HL-60/S4 (cell line): ENCODE measurements around the gene RPP21.

ENCODE experiments used
- in situ Hi-C: fragments of 300-500 bp; cut with MboI; formaldehyde crosslinking; loops from 2 replicates; pipeline ENCODE4 v1.14.3; 2022; ENCODE audit warnings: low sequenced_read_pairs

Gene RPP21

DNA sequence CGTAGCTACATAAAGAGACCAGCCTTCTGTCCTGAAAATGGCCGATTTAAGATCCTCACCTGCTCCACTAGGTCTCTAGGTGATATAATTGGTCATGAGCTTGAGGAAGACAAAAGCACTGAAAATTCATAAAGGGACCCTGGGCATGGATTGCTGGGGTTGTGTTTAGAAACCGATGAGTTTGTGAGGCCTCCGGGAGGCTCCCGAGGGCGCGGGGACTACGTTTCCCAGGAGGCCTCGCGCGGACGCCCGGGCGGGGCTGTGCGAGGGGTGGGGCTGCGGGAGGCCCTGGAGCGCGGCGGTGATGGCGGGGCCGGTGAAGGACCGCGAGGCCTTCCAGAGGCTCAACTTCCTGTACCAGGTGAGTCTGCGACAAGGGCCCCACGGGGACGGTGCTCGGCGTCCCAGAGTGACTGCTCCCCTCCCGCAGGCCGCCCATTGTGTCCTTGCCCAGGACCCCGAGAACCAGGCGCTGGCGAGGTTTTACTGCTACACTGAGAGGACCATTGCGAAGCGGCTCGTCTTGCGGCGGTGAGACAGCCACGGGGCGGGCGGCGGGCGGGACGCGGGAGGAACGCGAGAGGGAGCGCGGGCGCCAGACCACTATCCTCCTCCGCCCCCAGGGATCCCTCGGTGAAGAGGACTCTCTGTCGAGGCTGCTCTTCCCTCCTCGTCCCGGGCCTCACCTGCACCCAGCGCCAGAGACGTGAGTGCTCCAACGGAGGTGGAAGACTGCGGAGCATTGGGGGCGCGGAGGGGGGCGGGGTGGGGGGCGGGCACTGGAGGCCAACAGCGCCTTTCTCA is at the start of gene RPP21:
TSS of gene RPP21 (plus strand) at position 289 of the 804 bp plus-strand sequence. CDS start at position 305, 16 bp downstream.
- in situ Hi-C loops = no loop called here

GRCh38 chr6:30295837-30296236 is 49.1 kb upstream of the RPP21 start:
- in situ Hi-C loops = no loop called here

GRCh38 chr6:30304002-30304401 is 41.0 kb upstream of the RPP21 start:
- in situ Hi-C loops = no loop called here

DNA sequence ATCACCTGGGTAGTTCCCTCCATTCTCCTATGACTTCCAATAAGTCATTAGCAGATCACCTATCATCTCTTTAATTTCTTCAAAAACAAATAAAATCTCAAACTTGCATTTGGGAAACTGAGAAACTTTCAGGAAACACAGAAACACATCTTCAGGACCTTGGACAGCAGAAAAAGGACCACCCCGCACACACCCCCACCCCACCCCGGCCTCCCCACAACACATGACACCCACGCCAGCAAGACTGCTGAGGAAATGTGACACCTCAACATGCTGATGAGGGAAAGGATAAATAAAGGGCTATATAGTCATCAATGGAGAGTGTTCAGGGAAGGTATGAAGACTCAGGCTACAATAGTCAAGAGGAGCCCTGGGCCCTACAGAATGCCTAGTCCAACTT is 33.9 kb upstream of the RPP21 start:
- in situ Hi-C loops = no loop called here

- in situ Hi-C loops = no loop called here
These were observed 33.3 kb upstream of the RPP21 start for GRCh38 chr6:30311671-30312070.

DNA sequence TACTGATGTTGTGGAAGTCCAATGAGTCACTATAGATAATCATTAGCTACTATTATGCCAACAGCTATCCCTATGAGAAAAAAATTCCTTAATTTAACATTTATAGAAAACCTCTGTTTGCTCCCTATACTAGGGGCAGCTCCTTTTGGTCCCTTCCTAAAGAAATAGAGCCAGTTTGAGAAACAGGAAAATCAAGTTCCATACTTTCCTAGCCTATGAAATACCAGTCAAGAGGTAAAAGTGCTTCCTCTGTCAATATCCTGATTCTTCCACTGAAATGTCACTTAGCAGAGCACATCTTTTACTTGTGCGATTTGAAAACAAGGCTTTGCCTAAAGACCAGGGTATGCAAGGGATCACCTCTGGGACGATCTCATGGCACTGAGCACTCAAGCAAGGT is 32.7 kb upstream of the RPP21 start:
- in situ Hi-C loops = no loop called here

- in situ Hi-C loops = no loop called here
These were observed 32.2 kb upstream of the RPP21 start for GRCh38 chr6:30312676-30313321.

- in situ Hi-C loops = no loop called here
These were observed 29.8 kb upstream of the RPP21 start for GRCh38 chr6:30315156-30315555.

- in situ Hi-C loops = no loop called here
These were observed 26.9 kb upstream of the RPP21 start for GRCh38 chr6:30317913-30318589.

DNA sequence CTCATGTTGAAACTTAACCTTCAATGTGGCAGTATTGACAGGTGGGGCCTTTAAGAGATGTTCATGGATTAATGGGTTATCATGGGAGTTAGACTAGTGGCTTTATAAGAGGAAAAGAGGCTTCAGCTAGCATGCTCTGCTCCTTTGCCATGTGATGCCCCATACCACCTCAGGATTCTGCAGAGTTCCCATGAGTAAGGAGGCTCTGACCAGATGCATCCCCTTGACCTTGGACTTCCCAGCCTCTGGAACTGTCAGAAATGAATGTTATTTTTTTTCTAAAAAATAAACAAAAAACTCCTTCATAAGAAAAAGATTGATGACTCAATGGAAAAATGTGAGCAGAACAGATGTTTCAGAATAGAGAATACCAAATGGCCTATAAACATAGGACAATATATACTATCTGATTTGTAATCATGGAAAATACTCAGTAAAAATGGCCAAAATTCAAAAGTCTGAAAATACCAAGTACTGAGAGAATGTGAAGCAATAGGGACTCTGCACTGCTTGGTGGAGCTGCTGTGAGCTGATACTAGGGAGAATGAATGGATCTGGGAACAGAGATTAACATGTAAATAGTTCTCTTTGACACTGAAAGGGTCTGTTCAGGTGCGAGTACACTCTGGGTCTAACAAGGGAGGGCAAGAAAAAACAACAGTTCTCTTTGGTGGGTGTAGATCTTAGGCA is 25.7 kb upstream of the RPP21 start:
- in situ Hi-C loops = no loop called here

DNA sequence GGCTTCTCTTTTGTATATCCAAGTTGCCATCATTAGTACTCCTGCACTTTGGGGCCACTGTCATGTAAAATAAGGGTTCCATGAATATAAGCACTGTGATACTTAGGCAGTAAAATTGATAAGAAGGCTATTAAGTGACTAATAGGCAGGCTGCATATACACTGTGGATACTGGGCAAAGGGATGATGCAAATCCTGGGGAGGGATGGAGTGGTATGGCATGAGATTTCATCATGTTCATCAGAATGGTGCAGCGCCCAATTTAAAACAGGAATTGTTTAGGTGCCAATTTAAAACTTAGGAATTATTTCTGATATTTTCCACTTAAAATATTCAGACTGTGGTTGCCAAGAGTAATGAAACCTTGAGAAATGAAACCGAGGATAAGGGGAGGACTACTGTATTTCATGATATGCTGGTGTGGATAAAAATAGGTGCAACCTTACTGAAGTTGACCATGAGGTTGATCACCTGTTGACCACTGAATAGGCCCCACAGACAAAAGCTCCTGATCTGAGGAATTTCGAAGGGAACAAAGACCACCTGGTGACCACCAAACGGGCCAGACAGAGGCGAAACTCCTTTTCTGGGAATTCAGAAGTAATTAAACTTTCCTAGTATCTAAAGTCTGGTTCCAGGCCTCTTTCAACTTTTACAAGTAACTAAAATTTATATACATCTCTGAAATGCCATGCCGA is 23.1 kb upstream of the RPP21 start:
- in situ Hi-C loops = no loop called here

DNA sequence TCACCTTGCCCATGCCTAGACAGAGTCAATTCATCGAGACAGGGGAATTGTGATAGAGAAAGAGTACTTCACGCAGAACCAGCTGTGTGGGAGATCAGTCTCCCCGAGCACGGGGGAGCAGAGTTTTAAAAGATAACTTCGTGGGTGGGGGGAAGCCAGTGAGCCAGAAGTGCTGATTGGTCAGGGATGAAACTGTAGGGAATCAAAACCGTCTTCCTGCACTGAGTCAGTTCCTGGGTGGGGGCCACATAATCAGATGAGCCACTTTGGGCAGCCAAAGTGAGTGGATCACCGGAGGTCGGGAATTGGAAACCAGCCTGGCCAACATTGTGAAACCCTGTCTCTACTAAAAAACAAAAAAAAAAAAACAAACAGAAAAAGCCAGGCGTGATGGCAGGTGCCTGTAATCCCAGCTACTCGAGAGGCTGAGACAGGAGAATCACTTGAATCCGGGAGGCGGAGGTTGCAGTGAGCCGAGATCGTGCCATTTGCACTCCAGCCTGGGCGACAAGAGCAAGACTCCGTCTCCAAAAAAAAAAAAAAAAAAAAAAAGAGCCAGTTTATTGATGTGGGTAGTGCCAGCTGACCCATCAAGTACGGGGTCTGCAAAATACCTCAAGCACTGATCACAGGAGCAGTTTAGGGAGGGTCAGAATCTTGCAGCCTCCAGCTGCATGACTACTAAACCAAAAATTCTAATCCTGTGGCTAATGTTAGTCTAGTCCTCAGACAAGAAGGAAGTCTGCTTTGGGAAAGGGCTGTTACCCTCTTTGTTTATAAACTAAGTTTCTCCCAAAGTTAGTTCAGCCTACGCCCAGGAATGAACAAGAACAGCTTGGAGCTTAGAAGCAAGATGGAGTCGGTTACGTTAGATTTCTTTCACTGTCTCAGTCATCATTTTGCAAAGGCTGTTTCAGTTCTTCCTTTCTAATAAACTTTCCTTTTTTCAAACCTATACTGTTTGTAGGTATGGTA is 22.1 kb upstream of the RPP21 start:
- in situ Hi-C loops = no loop called here

- in situ Hi-C loops = no loop called here
These were observed 21.1 kb upstream of the RPP21 start for GRCh38 chr6:30323806-30324205.

DNA sequence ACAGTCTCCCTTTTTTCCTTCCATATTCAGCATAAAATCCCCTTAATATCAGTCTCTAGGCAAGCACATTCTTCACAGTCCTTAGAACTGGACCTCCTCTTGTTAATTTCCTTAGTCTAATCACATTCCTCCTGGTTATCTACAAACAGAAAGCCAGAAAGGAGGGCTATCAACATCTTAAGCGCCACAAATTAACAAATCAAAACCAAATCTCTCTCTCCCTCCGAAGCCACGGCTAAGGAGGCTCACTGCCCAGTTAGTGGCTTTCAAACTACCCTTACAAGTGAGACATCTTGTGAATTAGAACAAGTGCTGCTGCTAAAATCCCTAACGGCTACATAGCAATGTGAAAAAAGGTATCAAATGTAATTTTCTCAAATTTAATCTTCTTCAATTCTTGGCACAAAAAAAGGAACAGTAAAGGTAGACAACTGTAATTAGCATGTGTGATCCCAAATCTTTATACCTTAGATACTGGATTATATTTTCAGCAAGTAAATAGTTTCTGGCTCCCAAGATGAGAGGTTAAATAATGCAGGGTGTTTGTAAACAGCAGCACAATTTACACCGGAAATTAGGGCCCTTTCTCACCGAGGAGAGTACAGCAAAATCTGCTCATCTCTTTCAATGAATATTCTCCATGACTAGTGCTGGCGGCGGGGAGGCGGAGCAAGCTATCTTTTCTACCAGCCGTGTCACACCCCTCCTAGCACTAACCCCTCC is 19.6 kb upstream of the RPP21 start:
- in situ Hi-C loops = no loop called here

GRCh38 chr6:30325873-30326525 is 19.0 kb upstream of the RPP21 start:
- in situ Hi-C loops = no loop called here

DNA sequence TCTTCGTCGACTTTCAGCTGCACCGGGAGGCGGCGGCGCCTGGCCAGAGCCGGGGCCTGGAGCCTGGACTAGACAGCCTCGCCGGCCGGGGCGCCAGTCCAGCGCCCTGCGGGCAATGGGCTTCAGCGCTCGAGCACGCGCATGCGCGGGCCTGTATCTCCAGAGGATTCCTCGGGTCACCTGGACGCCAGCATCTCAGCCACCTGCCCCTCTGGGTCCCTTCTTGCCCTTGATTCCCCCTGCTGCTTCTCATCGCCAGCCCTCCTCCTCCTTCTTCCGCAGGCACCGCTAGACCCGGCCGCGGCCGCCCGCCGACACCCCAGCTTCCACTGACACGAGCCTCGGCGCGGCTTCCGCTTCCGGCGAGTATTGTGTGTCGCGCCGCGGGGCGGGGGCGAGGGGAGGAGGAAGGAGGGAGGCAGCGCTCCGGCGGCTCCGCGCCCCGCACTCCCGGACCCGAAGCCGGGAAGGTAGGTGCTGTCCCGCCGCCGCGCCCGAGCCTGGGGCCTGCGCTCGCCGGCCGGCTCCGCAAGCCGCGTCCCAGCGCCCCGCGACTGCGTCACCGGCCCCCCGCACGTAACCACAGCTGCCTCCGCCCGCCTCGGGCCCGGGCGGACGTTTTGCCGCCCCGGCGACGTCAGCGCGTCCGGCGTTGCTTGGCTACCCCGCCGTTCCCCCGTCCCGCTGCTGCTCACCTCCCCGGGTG is 18.3 kb upstream of the RPP21 start, which contains the start of gene TRIM39:
TSS of gene TRIM39 (plus strand) at position 402 of the 706 bp plus-strand sequence. CDS start 2,391 bp downstream, outside the sequence.
- in situ Hi-C loops = no loop called here

DNA sequence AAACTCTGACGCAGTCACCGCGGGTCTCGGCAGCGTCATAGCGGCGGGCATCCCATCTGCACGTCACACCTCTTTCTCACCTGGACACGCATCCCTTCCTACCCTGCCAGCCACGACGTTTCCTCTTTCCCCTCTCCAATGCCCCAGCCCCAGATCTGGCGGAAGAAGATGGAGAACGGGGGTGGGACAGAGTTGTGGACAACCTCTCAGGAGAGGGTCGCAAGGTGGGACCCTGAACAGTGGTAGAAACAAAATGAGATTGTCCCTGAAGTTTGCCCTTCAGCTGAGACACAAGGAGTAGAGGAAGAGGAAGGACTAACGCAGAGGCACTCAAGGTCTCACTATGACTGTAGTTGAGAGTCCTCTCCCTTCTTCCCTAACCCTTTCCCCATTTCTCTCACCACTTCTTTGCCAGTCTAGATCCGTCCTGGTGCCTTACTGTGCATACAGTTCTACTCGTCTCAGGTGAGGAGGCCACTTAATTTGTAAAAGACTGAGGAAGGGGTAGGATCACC is 17.7 kb upstream of the RPP21 start:
- in situ Hi-C loops = no loop called here
